ENCODE data around the gene DOK5. TPM values are rescaled to one million over a fixed set of nuclear protein-coding genes. Genes with fewer than 3 reads are reported as not detected.
"Not testable (repeated sequence)": the region's sequence is repeated elsewhere in the genome, so short reads cannot be mapped to it uniquely, and the experiment has no call there.

DOK5 gene
- total RNA-seq: 0.20 TPM in 1 of 2 replicates, not detected in the other

DNA sequence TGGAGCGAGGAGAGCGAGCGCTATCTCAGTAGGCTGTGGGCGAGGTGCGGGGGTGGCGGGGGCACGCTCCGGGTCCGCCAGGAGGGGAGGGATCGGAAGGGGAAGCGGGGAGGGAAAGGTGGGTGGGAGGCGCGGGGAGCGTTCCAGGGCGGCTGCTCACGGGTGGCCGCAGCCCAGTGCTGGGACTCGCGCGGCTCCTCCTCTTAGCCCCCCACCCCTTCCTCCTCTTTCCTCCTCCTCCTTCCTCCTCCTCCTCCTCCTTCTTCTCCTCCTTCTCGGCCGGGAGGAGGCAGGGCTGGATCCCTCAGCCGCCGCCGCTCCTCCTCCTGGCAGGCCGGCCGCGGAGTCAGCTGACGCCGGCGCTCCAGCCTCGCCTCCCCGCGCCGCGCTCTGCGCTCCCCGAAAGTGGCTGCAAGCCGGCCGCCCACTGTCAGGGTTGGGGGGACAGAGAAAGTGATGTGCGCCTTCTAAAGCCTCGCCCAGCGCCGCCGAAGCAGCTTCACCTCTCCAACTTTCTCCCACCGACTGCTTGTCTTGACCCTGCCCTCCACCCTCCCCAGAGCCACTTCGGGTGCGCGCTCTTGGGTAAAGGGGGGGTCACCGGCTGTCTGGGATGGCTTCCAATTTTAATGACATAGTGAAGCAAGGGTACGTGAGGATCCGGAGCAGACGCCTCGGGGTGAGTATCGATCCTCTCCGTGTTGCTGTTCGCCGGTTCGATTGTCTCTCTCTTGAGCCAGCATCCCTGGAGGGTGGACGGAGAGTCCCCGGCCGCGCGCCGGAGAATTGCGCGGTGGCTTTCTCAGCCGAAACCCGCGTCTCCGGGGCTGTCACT, at the start of gene DOK5:
Gene DOK5, plus strand, starts transcription at position 260 of the 835 bp plus-strand sequence. Its CDS starts 354 bp downstream, at position 614.
- DNase-seq (ENCODE audit: low read depth in 2 of 2): peak; percentile 1 to 2

DNA sequence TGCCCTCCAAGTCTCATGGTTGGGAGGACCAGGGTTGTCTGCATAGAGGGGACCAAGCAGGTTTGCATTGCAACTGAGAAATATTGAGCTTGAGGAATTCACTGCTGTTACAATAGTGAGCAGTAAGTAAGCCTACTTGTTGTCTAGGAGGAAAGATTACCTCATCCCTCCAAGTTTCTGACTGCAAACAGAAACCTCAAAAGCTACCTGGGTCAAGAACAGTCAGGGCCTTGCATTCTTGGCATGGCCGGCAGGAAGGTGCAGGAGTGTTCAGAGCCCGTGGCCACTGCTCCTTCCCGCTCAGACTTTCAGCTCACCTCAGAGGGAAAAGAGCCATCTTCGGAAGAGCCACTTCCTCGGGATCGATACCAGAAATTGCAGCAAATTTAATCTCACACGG, 46.0 kb upstream of the DOK5 start:
- DNase-seq (ENCODE audit: low read depth in 2 of 2): no peak

DNA sequence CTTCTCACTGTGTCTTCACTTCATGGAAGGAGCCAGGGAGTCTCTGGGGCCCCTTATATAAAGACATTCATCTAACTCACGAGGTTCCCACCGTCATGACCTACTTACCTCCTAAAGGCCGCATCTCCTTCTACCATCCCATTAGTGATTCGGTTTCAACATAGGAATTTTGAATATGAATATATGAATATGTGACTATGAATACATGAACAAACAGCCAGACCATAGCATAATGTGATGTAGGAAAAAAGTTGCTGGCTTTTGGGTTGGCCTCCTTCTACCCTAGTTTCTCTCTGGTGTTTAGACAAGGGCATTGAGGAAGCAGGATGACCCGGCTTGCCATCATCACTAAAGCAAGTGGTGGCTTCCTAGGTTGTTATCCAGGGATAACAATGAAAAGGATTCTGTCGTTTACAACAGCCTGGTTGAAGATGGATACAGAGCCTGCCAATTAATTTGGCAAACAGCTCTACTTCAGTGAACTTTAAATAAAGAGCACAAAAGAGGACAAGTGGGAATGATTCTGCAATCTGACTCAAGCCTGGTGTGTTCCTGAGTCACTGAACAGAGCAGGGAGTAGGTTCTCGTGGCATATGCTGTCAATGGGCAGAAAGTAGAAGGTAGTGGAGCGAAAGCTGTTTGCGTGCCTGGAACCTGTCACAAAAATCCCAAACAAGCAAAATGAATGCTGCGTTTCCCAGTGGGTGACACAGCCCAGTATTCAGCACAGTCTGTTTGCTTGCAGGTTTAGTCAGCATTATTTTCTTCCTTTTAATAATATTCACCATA, 44.0 kb upstream of the DOK5 start:
- no peak for DNase-seq (ENCODE audit: low read depth in 2 of 2)

DNA sequence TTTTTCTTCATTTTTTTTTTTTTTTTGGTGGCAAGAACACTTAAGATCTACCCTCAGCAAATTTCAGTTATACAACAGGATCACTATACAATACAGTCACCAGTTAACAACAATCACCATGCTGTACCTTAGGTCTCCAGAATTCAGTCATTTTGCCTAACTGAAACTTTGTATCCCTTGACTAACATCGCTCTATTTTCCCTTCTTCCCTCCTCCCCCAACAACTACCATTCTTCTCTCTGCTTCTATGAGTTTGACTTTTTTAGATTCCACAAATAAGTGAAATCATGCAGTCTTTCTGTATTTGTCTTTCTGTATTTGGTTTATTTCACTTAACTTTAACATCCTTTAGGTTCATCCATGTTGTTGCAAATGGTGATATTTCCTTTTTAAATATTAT, 42.4 kb upstream of the DOK5 start:
- no peak for DNase-seq (ENCODE audit: low read depth in 2 of 2)

DNA sequence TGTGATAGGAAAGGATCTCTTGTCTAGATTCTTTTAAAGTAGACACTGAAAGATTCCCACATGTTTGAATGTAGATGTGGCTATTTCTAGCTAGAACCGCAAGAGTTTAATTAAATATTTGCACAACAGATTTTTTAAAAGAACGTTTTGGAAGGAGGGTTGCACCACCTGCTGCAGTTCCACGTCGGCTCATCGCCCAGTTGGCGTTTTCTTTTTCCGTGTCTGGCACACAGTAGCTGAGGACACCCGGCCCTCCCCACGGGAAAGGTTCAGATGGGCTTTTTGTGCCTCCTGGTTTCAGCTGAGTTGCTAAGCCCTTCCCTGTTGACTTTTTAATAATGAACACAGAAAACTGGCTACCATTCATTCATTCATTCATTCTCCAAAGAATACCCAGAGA, 41.8 kb upstream of the DOK5 start:
- no peak for DNase-seq (ENCODE audit: low read depth in 2 of 2)

DNA sequence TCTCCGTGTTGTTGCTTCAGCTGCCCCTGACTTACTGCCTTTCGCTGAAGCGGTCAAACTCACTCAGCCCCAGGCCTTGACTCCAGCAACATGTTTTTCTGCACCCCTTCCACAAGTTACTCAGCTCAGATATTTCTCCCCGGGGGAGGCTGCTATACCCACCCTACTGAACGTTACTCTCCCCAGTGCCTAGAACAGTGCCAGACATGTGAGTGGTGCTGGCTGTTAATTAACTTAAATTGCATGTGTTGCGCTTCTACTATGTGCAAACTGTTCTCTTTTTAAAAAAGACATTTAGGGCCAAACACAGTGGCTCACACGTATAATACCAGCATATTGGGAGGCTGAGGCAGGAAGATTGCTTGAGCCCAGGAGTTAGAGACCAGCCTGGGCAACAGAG, 41.2 kb upstream of the DOK5 start:
- DNase-seq (ENCODE audit: low read depth in 2 of 2): no peak

DNA sequence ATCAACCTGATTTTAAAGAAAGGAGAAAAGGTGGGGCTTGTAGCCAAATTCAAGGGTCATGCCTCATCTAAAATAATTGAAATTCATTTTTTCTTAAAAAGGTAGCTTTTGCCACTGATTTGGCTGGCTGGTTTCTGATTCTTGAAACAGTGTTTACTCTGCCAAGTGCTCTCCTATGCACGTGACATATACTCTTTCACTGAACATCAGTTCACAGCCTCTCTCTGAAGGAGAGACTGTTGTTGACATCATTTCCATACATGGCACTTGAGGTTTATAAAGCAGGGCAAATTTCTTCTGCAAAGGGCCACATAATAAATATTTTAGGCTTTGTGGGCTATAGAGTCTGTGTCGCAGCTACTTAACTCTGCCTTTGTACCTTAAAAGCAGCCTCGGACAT, 40.4 kb upstream of the DOK5 start:
- no peak for DNase-seq (ENCODE audit: low read depth in 2 of 2)

DNA sequence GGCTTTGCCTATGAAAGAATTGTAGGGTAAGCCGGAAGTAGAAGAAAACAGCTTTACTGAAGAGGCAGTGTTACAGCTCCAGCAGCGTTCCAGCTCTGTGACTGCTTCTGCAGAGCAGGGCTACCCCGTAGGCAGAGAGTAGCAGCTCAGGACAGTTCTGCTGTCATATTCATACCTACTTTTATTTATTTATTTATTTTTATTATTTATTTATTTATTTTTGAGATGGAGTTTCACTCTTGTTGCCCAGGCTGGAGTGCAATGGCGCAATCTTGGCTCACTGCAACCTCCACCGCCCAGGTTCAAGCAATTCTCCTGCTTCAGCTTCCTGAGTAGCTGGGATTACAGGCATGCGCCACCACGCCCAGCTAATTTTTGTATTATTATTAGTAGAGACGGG, 39.0 kb upstream of the DOK5 start:
- DNase-seq (ENCODE audit: low read depth in 2 of 2): not testable (repeated sequence)

DNA sequence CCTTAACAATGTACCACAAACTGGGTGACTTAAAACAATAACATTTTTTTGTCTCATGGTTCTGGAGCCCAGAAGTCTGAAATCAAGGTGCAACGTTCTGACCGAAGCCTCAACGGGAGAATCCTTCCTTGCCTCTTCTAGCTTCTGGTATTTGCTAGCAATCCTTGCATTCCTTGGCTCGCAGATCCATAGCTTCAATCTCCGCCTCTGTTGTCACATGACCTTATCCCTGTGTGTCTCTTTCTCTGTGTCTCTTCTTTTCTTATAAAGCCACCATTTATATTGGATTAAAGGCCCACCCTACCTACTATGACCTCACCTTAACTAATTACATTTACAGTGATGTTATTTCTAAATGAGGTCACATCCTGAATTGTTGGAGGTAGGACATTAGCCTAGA, 37.2 kb upstream of the DOK5 start:
- no peak for DNase-seq (ENCODE audit: low read depth in 2 of 2)

DNA sequence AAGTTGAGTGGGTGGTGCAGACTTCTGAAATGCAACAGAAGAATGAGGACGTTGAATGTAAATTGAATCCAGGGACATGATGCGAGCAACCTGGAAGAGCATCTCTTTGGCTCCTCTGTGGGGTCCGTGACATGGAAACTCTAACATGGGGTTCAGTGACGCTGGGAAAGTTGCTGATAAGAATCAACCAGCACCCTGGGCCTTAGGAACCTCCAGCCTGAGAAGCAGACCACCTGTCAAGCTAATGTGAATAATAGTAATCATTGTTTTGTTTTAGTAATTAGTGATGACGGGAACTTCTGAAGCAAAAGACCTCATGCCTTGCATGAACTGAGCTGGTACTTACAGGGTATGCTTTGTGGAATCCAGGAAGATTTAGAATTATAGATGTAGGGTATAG, 25.2 kb upstream of the DOK5 start:
- no peak for DNase-seq (ENCODE audit: low read depth in 2 of 2)

DNA sequence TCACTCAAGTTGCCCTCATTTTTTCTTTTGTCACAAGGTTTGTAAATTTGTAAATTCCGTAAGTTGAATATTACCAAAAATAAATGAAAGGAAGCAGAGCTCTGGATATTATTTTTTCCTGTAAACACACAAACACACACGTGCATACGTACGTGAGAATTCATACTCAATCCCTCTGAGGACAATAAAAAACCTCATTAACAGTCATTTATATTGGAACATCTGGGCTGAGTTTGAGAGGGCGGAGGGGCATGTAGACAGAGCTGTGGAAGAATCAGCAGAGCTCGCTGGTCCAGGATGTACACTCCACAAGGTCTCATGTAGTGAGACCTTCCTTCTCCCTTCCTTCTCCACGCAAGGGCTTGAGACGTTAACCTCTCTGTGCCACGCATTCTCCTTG, 24.2 kb upstream of the DOK5 start:
- no peak for DNase-seq (ENCODE audit: low read depth in 2 of 2)

DNA sequence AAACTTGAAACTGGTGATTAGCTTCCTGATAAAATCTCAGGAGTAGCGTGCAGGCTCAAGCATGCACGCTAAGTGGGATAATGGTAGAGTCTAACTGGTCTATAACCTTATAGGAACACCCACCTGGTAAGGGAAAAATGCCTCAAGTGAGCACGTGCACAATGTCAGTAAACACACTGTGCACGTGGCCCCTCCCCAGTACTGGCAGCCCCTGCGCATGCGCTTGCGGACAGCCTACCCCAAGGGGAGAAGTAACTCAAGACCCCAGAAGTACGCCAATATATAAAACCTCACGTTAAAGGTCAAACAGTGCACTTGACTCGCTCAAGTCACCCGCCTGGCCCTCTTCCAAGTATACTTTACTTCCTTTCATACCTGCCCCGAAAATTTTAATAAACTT, 23.1 kb upstream of the DOK5 start:
- DNase-seq (ENCODE audit: low read depth in 2 of 2): no peak

DNA sequence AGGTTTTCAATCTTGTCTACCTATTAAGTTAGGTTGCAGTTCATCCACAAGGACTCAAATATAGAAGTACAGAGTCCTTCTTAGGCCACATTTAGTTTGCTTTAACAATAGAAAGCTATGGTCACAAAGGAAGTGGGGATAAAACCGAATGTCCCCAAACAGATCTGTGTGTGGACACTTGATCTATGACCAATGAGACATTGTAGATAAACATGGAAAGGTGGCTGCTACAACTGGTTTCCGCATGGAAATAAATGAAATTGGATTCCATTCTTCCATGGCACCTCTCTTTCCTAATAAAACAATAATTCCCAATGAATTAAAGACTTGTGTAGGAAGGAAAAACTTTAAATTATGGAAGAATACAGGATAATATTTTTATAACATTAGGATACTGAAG, 20.4 kb upstream of the DOK5 start:
- no peak for DNase-seq (ENCODE audit: low read depth in 2 of 2)

DNA sequence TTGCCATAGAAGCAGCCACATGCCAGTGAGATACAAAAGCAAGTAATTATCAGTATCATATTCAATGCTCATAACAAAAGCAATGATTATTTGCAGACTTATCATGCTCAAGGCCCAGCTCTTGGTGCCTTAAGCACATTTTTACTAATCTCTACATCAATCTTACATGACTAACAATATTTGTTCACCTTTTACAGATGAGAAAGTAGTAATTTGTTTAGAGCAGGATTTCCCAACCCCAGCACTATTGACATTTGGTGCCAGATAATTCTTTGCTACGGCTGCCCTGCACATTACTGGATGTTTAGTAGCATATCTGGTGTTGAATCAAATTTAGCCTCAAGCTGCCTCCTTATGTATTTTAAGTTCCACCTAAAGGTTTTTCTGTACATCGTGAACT, 19.0 kb upstream of the DOK5 start:
- no peak for DNase-seq (ENCODE audit: low read depth in 2 of 2)

DNA sequence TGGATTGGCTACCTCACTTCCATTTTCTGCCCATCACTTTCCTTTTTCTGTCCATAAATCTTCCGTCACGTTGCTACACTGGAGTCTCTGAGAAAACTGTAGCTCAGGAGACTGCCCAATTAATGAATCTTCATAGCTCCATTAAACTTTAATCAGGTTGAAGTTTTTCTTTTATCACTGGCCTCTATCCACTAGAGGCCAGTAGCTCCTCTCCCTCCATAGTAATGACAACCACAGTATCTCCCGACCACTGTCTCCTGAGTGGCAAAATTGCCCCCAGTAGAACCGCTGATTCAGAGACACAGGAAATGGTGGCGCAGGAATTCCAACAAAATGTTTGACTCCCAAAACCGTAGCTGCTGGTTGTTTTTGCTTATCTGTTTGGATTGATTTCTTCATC, 18.4 kb upstream of the DOK5 start:
- no peak for DNase-seq (ENCODE audit: low read depth in 2 of 2)

DNA sequence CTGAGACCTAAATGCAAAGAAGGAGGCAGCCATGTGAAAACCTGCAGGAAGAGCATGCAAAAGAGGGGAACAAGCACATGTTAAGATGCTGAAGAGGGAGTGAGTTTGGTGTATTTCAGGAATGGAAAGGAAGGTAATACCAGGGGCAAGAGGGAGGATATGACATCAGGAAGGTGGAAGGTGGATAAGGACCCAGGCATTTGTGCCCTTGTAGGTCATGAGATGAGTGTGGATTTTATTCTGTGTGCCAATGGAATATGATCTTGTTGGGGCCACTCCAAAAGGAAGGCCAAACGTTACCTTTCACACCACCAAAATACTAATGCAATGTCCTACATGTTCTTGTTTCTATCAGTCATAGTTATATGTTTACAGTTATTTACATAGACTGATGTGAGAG, 17.2 kb upstream of the DOK5 start:
- DNase-seq (ENCODE audit: low read depth in 2 of 2): no peak

DNA sequence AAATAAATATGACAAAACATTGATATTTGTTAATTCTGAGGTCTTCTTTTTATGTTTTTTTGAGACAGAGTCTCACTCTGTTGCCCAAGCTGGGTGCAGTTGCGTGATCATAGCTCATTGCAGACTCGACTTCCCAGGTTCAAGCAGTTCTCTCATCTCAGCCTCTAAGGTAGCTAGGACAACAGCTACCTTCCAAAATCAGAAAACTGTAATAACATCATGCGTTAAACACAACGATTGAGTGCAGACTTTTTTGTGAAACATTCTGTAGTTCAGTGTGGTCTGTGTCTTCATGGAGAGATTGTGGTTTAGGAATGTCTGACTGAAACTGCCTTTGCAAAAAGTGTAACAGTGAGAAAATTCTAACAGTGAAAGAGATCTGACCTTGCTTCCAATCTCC, 16.1 kb upstream of the DOK5 start:
- DNase-seq (ENCODE audit: low read depth in 2 of 2): no peak

DNA sequence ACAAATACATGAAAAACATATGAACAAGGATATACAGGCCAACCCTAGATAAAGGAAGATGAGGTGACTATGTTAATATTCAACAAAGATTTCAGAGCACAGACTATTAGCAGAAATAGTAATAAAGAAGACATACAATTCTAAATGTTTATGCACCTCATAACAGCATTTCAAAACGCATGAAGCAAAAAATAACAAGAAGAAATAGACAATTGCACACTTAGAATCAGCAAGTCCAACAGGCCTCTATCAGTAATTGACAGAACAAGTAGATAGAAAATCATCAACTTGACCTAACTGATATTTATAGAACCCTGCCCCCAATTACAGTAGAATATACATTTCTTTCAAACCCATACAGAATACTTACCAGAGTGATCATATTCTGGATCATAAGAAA, 11.4 kb upstream of the DOK5 start:
- no peak for DNase-seq (ENCODE audit: low read depth in 2 of 2)

DNA sequence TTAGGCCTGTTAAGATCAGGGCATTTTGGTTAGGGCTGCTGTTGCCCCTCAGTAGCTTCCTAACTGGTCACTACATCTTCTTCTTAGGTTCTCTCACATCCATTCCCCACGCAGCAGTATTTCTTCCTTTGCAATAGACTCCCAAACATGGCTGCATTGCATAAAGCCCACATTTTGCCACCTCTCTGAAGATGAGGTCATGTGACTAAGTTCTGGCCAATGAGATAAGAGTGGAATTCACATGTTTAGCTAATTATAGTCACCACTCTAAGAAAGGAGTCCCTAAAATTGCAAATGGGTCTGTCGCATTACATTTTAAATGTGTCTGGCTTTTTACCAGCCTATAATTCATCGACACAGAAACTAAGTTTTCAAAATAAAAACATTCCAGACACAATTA, 9.3 kb upstream of the DOK5 start:
- DNase-seq (ENCODE audit: low read depth in 2 of 2): no peak

DNA sequence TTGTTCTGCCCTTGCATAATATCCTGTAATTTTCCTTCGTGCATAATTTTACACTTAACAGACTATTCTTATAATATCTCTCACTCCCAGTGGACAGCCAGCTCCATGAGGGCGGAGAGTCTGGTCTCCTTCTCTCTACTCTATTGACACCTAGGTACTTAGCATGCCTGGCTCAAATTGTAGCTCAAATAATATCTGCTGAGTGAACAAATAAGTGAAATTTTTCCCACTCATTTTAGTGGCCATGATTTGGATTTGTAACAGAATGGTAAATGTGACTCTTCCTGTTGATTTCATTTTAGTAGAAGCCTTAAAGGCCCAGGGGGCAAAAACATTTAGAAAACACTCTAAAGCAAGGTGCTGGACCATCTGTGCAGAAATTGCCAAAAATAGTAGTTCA, 7.8 kb upstream of the DOK5 start:
- DNase-seq (ENCODE audit: low read depth in 2 of 2): no peak

DNA sequence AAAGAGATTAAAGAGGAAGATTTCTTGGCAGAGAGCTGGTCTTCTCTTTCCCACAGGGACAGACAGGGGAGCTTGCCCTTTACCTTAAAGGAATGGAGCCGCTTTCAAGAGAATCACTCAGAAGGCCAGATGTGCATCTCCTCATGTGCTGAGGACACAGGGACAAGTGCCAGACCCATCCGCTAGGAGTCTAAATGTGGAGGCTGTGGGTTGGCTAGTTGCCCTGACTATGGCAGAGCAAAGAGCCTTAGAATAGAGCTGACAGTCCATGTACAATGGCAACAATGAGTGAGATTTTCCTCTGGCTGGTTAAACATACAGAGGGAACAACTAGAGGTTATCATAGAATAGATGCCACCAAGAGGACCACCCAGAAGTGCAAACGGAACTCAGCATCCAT, 7.3 kb upstream of the DOK5 start:
- DNase-seq (ENCODE audit: low read depth in 2 of 2): no peak

DNA sequence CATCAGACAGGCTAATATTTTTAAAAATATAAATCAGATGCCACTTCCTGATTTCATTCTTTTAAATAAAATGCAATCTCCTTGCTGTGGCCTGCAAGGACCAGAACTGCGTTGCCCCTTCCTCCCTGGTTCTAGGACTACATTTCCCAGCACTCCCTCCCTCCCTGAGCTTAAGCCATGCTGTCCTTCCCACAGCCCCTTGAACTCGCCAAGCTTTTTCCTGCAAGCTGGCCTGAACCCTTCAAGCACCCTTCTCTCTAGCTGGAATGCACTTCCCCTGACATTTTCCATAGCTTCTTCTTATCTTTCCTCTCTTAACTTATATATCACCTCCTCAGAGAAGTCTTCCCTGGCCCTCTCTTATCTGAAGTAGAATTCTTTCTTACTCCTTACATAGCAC, 6.1 kb upstream of the DOK5 start:
- DNase-seq (ENCODE audit: low read depth in 2 of 2): no peak

DNA sequence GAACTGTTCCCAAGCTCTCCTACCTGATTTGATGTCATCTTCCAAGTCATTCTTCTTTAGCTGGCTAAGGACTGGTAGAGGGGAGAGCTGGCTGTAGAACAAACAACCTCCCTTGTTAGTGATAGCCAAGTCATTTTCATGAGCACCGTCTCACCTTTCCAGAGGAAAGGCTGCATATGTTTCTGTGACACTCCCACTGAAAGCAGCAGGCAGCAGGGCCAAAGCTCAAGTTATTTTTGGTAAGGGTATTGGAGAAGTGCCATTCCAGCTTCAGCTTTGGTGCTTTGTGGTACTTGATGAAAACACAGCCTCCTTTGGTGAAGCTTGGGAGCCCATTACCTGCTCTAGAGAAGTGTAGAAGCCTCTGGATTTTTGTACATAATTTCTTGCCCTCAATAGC, 5.4 kb upstream of the DOK5 start:
- DNase-seq (ENCODE audit: low read depth in 2 of 2): no peak

All from lung microvascular endothelial cell (primary cell).